Tibial artery (tissue), 4 donors: Measurements from ENCODE around the gene NTN5.
"Not testable (repeated sequence)": the region's sequence is repeated elsewhere in the genome, so short reads cannot be mapped to it uniquely, and the experiment has no call there.

ENCODE experiments used
- DNase-seq, 2 donors: peaks; one replicate each; pipeline ENCODE4 v3.0.0-alpha.2; 2019
- H3K27ac ChIP-seq, 2 donors: fragments of 200-600 bp; sonication (generic) in 1 of 2; 1 replicate in 1 of 2; 2 replicates in 1 of 2; pipeline ENCODE4 v1.5.1; 2018 to 2019; ENCODE audit warnings: mild to moderate bottlenecking in 1 of 2
- H3K27me3 ChIP-seq, 2 donors: fragments of 200-600 bp; sonication (generic) in 1 of 2; one replicate each; pipeline versions ENCODE4 v1.5.1 to v1.6.0; 2016 to 2019
- H3K36me3 ChIP-seq, 3 donors: fragments of 200-600 bp; sonication (generic) in 2 of 3; one replicate each; pipeline ENCODE4 v1.5.1; 2016 to 2019; ENCODE audit warnings: mild to moderate bottlenecking in 2 of 3
- H3K4me1 ChIP-seq, 4 donors: fragments of 200-600 bp; sonication (generic) in 2 of 4; 1 replicate in 3 of 4; 2 replicates in 1 of 4; pipeline ENCODE4 v1.5.1; 2016 to 2019
- H3K4me3 ChIP-seq, 2 donors: fragments of 200-600 bp; sonication (generic) in 1 of 2; 1 replicate in 1 of 2; 2 replicates in 1 of 2; pipeline ENCODE4 v1.5.1; 2018 to 2019; ENCODE audit warnings: mild to moderate bottlenecking in 2 of 2
- H3K9me3 ChIP-seq, 3 donors: fragments of 200-600 bp; sonication (generic) in 1 of 3; one replicate each; pipeline ENCODE4 v1.5.1; 2016 to 2019
- CTCF ChIP-seq, 2 experiments: fragments of 200-600 bp in 1 of 2; fragments of 450-650 bp in 1 of 2; IDR thresholded peaks; one replicate each; pipeline ENCODE4 v1.5.1; 2017 to 2019; ENCODE audit warnings: antibody characterized with exemption in 2 of 2, mild to moderate bottlenecking in 1 of 2, moderate library complexity in 1 of 2
- intact Hi-C: fragments of 100-400 bp; cut with DNase I; formaldehyde crosslinking; loops from one replicate; pipeline ENCODE4 v1.15.0; 2023; ENCODE audit warnings: low total_unique reads

NTN5 gene

GRCh38 chr19:48681127-48681470, 8.3 kb upstream of the NTN5 start:
- intact Hi-C loops: no loop called here
- no peaks in the 10 kb centered on the region for H3K9me3 ChIP-seq
- H3K36me3 ChIP-seq: no peaks in the 10 kb centered on the region
- no peak overlapping the region for H3K4me3 ChIP-seq
- no peak for TF ChIP-seq CTCF (IDR thresholded peaks at IDR 0.05)
- no peak overlapping the region for H3K27ac ChIP-seq
- H3K27me3 ChIP-seq: no peaks in the 10 kb centered on the region
- DNase-seq: no peak
- H3K4me1 ChIP-seq: no peaks in the 10 kb centered on the region

GRCh38 chr19:48680436-48681126, 7.8 kb upstream of the NTN5 start:
- no peak for DNase-seq
- Histone ChIP-seq H3K4me3 (no peak overlapping the region), H3K9me3 (no peaks in the 10 kb centered on the region), H3K27me3 (no peaks in the 10 kb centered on the region), H3K27ac (no peak overlapping the region), H3K36me3 (no peaks in the 10 kb centered on the region), H3K4me1 (peaks cover 0 to 2% (median under 1%) of the 10 kb centered on the region in 4 donors)
- intact Hi-C loops: no loop called here
- TF ChIP-seq CTCF (IDR thresholded peaks at IDR 0.05): no peak

- DNase-seq, H3K9me3 ChIP-seq, H3K27me3 ChIP-seq, H3K27ac ChIP-seq, H3K4me1 ChIP-seq, intact Hi-C loops, H3K4me3 ChIP-seq, H3K36me3 ChIP-seq: not testable (repeated sequence)
Measured at GRCh38 chr19:48680006-48680405, 7.2 kb upstream of the NTN5 start.

GRCh38 chr19:48678201-48678600, 5.4 kb upstream of the NTN5 start:
- no peak for TF ChIP-seq CTCF (IDR thresholded peaks at IDR 0.05)
- H3K9me3 ChIP-seq: no peaks in the 10 kb centered on the region
- intact Hi-C loops: loop anchor here (5.0 kb wide), 1 partner anchor 64 kb away; the partner anchor contains the start of gene RASIP1
- peaks cover 0 to 9% (median 3%) of the 10 kb centered on the region in 4 donors for H3K4me1 ChIP-seq
- no peaks in the 10 kb centered on the region for H3K36me3 ChIP-seq
- no peak overlapping the region for H3K4me3 ChIP-seq
- no peaks in the 10 kb centered on the region for H3K27me3 ChIP-seq
- no peak for DNase-seq
- H3K27ac ChIP-seq: no peak overlapping the region

GRCh38 chr19:48676887-48677286, 4.1 kb upstream of the NTN5 start:
- Histone ChIP-seq H3K27me3 (no peaks in the 10 kb centered on the region), H3K4me1 (peaks cover 0 to 9% (median 3%) of the 10 kb centered on the region in 4 donors), H3K27ac (no peak overlapping the region), H3K9me3 (no peaks in the 10 kb centered on the region), H3K36me3 (no peaks in the 10 kb centered on the region), H3K4me3 (no peak overlapping the region)
- intact Hi-C loops: loop anchor here (5.0 kb wide), 1 partner anchor 65 kb away; the partner anchor contains the start of gene RASIP1
- no peak for TF ChIP-seq CTCF (IDR thresholded peaks at IDR 0.05)
- no peak for DNase-seq

GRCh38 chr19:48676487-48676886, 3.7 kb upstream of the NTN5 start:
- H3K4me3 ChIP-seq: no peak overlapping the region
- H3K27me3 ChIP-seq: no peaks in the 10 kb centered on the region
- H3K27ac ChIP-seq: no peak overlapping the region
- DNase-seq: no peak
- H3K9me3 ChIP-seq: no peaks in the 10 kb centered on the region
- no peaks in the 10 kb centered on the region for H3K36me3 ChIP-seq
- TF ChIP-seq CTCF (IDR thresholded peaks at IDR 0.05): no peak
- peaks cover 0 to 9% (median 3%) of the 10 kb centered on the region in 4 donors for H3K4me1 ChIP-seq
- intact Hi-C loops: loop anchor here (5.0 kb wide), 1 partner anchor 66 kb away; the partner anchor contains the start of gene RASIP1
